ENCODE data around the gene HRG.

Gene HRG

DNA sequence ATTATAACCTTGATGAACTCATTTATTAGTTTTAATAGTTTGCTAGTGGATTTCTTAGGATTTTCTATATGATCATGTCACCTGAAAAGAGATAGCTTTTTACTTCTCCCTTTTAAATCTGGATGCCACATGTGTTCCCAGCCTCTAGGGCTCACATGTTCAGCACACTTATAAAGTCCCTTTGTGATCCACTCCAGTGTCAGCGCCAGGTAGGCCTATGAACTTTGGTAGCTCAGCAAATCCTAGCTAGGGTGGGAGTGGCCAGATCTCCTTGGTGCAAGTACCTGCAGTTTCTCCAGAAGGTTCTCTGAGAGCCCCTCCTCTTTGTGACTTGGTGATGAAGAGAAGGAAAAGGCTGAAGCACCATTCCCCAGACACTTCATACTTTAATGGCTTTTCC lies 17.0 kb upstream of the HRG start:
- H3K36me3 Mint-ChIP-seq (ENCODE audit: low read depth), result no peaks in the 10 kb centered on the region
- no peak overlapping the region for H3K4me3 Mint-ChIP-seq
- DNase-seq, result no peak
- peaks cover 11% of the 10 kb centered on the region for H3K27me3 Mint-ChIP-seq
- no peak for ATAC-seq
- H3K9me3 Mint-ChIP-seq, result no peaks in the 10 kb centered on the region
- H3K27ac Mint-ChIP-seq, result no peak overlapping the region
- peaks cover 3% of the 10 kb centered on the region for H3K4me1 Mint-ChIP-seq

DNA sequence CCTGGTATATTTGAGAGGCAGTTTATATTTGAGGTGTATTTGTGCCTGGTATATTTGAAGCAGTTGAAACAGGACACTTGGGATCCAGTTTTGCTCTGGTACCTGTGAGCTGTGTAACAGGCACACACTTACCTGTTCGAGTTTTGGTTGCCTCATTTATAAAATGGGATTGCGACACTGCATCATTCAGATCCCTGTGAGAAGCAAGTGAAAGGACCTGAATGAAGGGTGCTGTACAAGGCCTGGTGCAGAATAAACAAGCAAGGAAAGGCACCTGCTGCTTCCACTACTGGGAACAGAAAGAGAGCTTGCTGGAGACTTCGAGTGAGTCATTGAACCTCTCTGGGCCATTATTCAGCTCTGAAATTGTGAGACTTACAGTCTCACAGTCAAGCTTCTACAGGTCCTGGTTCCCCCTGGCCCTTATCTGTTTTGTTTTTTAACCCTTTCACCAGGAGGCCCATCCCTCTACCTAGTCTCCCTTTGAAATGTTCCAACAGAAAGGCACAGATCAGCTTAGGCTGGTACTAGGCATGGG lies 14.1 kb upstream of the HRG start:
- ATAC-seq (no peak), DNase-seq (no peak)
- Mint-ChIP-seq H3K36me3 (ENCODE audit: low read depth) (no peaks in the 10 kb centered on the region), H3K9me3 (no peaks in the 10 kb centered on the region), H3K27me3 (peaks cover 5% of the 10 kb centered on the region), H3K4me3 (no peak overlapping the region), H3K4me1 (peaks cover 3% of the 10 kb centered on the region), H3K27ac (no peak overlapping the region)

DNA sequence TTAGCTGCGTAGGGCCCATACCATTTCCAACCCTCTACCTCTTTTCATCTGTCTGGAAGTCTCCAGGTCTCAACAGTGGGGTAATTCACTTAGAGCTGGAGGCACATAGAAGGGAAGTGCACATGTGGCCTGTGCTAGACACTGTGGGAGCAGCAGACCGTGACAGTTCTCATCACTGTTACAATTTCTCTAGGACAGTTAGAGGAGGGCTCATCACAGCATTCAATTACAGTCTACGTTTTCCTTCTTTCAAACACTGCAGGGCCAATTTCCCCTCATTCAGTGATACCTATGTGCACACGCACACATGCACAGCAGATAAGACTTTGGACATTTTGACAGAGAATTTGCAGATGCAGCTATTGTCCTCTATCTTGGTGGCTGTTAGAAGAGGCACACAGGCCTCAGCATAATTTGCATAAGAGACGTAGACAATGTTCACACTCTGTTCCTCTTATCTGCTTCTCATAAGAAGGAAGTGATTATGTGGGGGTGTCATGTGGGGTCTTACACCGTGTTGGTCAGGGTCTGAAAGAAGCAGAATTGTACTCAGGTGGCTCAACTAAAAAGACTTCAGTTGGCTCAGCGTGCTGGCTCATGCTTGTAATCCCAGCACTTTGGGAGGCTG lies 12.6 kb upstream of the HRG start:
- H3K36me3 Mint-ChIP-seq (ENCODE audit: low read depth), result no peaks in the 10 kb centered on the region
- peaks cover 3% of the 10 kb centered on the region for H3K4me1 Mint-ChIP-seq
- no peak overlapping the region for H3K27ac Mint-ChIP-seq
- H3K9me3 Mint-ChIP-seq, result no peaks in the 10 kb centered on the region
- peaks cover 5% of the 10 kb centered on the region for H3K27me3 Mint-ChIP-seq
- ATAC-seq (no peak), DNase-seq (no peak)
- H3K4me3 Mint-ChIP-seq, result no peak overlapping the region

DNA sequence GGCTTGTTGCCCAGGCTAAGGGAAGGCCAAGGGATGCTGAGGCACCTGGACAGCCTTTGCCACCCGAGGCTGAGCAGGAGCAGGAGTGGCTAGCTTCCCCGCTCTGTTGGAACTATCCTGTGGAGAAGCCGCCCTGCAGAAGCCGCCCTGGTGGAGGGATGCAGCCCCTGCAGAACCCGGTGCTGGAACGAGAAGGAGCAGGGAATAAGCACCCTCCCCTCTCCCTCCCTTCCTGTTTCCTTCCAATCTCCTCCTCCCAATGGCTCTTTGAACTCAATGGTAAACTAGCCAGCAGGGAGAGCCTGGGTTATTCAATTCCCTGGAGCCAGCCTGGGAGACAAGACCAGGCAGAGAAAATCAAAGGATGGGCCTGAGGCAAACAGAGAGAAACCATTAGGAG lies 11.8 kb upstream of the HRG start:
- Mint-ChIP-seq H3K4me3 (no peak overlapping the region), H3K27me3 (peaks cover 5% of the 10 kb centered on the region), H3K27ac (no peak overlapping the region), H3K4me1 (peaks cover 3% of the 10 kb centered on the region), H3K36me3 (ENCODE audit: low read depth) (no peaks in the 10 kb centered on the region), H3K9me3 (no peaks in the 10 kb centered on the region)
- DNase-seq, result no peak
- no peak for ATAC-seq

DNA sequence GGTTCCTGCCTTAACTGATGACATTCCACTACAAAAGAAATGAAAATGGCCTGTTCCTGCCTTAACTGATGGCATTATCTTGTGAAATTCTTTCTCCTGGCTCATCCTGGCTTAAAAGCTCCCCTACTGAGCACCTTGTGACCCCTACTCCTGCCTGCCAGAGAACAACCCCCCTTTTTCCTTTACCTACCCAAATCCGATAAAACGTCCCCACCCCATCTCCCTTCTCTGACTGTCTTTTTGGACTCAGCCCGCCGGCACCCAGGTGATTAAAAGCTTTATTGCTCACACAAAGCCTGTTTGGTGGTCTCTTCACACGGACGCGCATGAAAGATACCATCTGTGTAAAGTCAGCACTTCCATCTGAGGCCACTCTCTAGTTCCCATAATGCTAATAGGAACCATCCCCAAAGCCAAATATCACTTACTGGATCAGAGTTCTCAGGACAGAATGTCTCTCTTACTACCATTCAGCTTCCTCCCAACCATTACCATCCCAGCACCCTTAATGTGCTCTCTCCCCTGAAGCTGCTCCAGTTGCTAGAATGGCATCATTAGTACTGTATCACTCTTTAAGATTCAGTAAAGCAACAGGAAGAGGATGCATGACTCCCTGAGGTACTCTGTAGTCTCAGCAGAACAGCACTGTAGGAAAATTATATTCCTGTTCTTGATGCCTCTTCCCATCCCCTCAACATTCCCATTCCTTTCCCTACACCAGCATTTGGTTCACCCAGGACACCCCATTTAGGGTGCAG lies 2.3 kb upstream of the HRG start:
- Mint-ChIP-seq H3K27ac (no peak overlapping the region), H3K27me3 (peaks cover 11% of the 10 kb centered on the region), H3K36me3 (ENCODE audit: low read depth) (no peaks in the 10 kb centered on the region), H3K4me3 (no peak overlapping the region), H3K4me1 (peaks cover 4% of the 10 kb centered on the region), H3K9me3 (no peaks in the 10 kb centered on the region)
- ATAC-seq (no peak), DNase-seq (no peak)

DNA sequence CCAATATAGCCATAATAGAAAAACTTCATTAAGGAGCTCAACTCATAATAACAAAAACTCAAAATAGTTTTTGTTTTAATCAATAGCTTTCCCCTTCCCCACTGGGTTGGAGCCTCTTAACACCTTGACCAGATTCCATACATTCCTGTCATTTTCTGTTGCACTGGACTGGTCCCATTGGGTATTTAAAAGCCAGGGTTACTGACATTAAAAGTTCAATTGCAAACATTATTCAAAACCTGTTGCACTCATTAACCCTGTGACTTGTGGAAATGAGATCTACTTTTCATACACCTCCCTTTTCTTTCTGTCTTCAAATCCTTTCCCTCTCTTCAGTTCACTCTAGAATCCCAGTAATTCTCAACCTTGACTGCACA lies 1.7 kb upstream of the HRG start:
- H3K4me3 Mint-ChIP-seq, result no peak overlapping the region
- no peak overlapping the region for H3K27ac Mint-ChIP-seq
- H3K4me1 Mint-ChIP-seq, result peaks cover 5% of the 10 kb centered on the region
- H3K27me3 Mint-ChIP-seq, result peaks cover 11% of the 10 kb centered on the region
- H3K9me3 Mint-ChIP-seq, result no peaks in the 10 kb centered on the region
- H3K36me3 Mint-ChIP-seq (ENCODE audit: low read depth), result no peaks in the 10 kb centered on the region
- no peak for DNase-seq
- no peak for ATAC-seq

DNA sequence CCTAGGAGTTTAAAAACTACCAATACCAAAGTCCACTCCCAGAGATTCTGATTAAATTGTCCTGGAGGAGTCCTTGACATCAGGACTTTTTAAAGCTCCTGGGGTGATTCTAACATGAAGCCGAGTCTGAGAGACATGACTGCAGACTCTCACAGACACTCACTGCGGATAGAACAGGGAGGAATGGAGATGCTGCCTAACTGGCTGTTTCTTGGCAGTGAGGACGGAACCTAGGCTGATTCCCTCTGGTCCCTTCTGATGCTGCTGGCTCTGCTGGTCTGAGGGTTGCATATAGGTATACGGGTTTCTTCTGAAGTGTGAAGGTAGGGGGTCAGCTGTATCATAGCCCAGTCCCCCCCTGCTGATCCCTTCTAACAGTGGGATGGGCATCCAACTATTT lies 1.3 kb upstream of the HRG start:
- no peaks in the 10 kb centered on the region for H3K36me3 Mint-ChIP-seq (ENCODE audit: low read depth)
- ATAC-seq (no peak), DNase-seq (no peak)
- H3K4me1 Mint-ChIP-seq, result peaks cover 9% of the 10 kb centered on the region
- no peaks in the 10 kb centered on the region for H3K9me3 Mint-ChIP-seq
- no peak overlapping the region for H3K27ac Mint-ChIP-seq
- no peak overlapping the region for H3K4me3 Mint-ChIP-seq
- peaks cover 11% of the 10 kb centered on the region for H3K27me3 Mint-ChIP-seq

DNA sequence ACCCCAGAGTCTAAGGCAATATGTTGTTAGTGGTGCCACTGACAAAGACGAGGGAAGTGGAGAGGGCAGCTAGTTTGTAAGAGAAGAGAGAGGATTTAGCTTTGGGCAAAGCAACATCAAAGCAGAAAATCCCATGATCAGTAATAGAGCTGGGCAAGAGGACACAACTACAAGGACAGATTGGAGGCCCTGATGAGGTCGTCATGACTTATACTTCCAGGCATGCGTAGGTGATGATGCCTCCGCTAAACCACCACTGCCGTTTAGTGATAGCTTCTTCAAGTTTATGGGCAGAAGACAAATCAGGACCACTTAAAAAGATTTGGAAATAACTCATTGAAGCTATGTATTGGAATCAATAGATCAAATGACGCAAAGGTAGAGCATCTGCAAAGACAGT lies 2.6 kb downstream of the HRG start:
- no peak overlapping the region for H3K27ac Mint-ChIP-seq
- peaks cover 17% of the 10 kb centered on the region for H3K4me1 Mint-ChIP-seq
- H3K36me3 Mint-ChIP-seq (ENCODE audit: low read depth), result no peaks in the 10 kb centered on the region
- H3K4me3 Mint-ChIP-seq, result no peak overlapping the region
- DNase-seq, result no peak
- H3K9me3 Mint-ChIP-seq, result no peaks in the 10 kb centered on the region
- no peak for ATAC-seq
- peaks cover 15% of the 10 kb centered on the region for H3K27me3 Mint-ChIP-seq

DNA sequence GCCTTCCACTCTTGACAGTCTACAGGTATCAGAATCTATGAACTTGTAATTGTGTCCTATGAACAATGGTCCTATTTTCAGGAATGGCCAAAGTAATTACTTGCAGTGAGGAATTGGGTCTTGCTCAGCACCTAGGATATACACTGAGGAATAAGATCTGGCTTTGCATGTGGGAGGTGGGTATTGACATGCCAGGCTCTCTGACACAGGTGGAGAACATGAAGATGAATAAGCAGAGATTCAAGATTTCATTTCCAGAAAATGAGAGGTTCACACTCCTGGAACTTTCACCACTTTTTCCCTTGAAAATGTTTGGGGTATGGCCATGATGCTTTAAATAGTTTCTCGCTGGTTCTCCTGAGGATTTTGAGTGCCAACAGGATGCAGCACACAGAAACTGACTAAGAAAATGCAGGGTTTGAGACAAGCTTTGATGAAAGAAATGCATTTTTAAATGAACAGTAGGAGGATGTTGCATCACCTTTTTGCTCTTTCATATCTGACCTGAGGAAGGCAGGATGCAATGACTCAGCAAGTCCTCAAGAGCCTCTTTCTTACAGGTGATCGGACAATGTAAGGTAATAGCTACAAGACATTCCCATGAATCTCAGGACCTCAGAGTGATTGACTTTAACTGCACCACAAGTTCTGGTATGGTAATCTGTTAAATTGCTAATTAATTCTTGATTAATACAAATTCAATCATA lies 3.7 kb downstream of the HRG start:
- H3K9me3 Mint-ChIP-seq, result no peaks in the 10 kb centered on the region
- H3K36me3 Mint-ChIP-seq (ENCODE audit: low read depth), result no peaks in the 10 kb centered on the region
- ATAC-seq (no peak), DNase-seq (no peak)
- H3K27ac Mint-ChIP-seq, result no peak overlapping the region
- H3K4me3 Mint-ChIP-seq, result no peak overlapping the region
- peaks cover 13% of the 10 kb centered on the region for H3K27me3 Mint-ChIP-seq
- H3K4me1 Mint-ChIP-seq, result peaks cover 17% of the 10 kb centered on the region

DNA sequence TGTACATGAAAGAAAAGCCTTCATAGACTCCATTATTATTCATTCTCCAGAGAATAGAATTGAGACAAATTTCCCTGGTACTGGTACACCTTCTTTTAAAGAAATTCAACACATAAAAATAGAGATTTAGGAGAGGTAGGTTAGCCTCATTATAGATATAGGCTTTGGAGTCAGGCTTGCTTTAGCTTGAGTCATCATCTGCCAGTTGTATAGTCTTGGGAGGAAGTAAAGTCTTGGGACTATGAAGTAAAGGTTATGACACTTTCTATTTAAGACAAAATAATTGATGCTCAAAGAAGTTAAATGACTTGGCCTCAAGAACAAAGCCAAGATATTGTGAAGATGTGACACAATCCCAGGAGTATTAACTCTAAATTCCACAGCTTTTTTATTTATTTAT lies 4.3 kb downstream of the HRG start:
- H3K4me1 Mint-ChIP-seq, result peaks cover 17% of the 10 kb centered on the region
- H3K9me3 Mint-ChIP-seq, result no peaks in the 10 kb centered on the region
- H3K27me3 Mint-ChIP-seq, result peaks cover 17% of the 10 kb centered on the region
- ATAC-seq, result no peak
- no peak overlapping the region for H3K27ac Mint-ChIP-seq
- DNase-seq, result no peak
- no peak overlapping the region for H3K4me3 Mint-ChIP-seq
- H3K36me3 Mint-ChIP-seq (ENCODE audit: low read depth), result no peaks in the 10 kb centered on the region

DNA sequence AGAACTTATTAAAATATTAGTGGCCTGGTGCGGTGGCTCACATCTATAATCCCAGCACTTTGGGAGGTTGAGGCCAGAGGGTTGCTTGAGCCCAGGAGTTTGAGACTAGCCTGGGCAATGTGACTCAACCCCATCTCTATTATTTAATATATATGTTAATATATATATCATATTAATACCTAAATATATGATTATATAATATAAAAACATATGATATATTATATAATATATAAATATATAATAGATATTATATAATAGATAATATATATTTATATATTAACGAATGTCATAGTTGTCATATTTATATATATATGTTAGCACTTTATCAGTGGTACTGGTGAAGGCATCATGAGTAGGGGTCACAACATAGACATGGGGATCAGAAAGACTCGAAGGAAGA lies 5.2 kb downstream of the HRG start:
- H3K27ac Mint-ChIP-seq, result no peak overlapping the region
- peaks cover 17% of the 10 kb centered on the region for H3K4me1 Mint-ChIP-seq
- peaks cover 18% of the 10 kb centered on the region for H3K27me3 Mint-ChIP-seq
- no peak for DNase-seq
- H3K4me3 Mint-ChIP-seq, result no peak overlapping the region
- no peaks in the 10 kb centered on the region for H3K9me3 Mint-ChIP-seq
- no peak for ATAC-seq
- no peaks in the 10 kb centered on the region for H3K36me3 Mint-ChIP-seq (ENCODE audit: low read depth)

DNA sequence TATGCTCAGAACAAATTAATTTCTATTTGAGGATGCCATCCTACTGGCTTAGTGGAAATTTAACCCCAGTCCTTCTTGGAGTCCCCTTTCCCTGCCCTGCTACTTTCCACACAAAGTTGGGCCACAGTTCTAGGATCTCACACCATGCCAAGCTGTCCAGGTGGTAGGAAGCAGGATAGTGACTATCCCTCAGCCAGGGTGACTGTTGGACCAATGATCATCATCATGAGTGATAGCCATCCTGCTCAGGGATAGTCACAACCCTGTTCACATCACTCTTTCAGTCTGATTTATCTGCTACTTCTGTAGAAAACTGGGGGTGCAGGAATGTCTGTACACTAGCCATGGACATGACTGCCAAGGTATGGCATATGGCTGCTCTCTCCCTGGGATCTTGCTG lies 12.8 kb downstream of the HRG start:
- no peak for DNase-seq
- peaks cover 55% of the 10 kb centered on the region for H3K27me3 Mint-ChIP-seq
- H3K36me3 Mint-ChIP-seq (ENCODE audit: low read depth), result no peaks in the 10 kb centered on the region
- no peak overlapping the region for H3K4me3 Mint-ChIP-seq
- H3K27ac Mint-ChIP-seq, result no peak overlapping the region
- no peaks in the 10 kb centered on the region for H3K4me1 Mint-ChIP-seq
- peaks cover 7% of the 10 kb centered on the region for H3K9me3 Mint-ChIP-seq
- no peak for ATAC-seq

DNA sequence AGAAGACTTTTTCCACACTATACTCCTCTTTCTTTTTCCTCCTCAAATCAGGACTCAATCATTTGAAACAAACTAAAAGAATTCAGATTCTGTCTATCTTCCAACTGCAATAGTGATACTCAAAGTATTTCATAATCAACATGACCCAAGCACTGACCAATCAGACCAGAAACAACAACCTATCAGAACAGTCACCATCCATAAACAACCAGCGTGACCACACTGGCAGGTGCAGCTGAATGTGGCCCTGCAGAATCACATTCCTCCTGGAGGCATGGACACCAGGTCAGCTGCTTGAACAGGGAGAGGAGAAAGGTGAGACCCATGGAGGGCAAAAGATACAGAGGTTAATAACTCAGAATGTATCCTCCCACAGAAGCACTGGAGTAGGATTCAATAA lies 13.3 kb downstream of the HRG start:
- Mint-ChIP-seq H3K4me1 (no peaks in the 10 kb centered on the region), H3K27ac (no peak overlapping the region), H3K9me3 (peaks cover 7% of the 10 kb centered on the region), H3K27me3 (peaks cover 56% of the 10 kb centered on the region), H3K4me3 (no peak overlapping the region), H3K36me3 (ENCODE audit: low read depth) (no peaks in the 10 kb centered on the region)
- ATAC-seq (no peak), DNase-seq (no peak)

DNA sequence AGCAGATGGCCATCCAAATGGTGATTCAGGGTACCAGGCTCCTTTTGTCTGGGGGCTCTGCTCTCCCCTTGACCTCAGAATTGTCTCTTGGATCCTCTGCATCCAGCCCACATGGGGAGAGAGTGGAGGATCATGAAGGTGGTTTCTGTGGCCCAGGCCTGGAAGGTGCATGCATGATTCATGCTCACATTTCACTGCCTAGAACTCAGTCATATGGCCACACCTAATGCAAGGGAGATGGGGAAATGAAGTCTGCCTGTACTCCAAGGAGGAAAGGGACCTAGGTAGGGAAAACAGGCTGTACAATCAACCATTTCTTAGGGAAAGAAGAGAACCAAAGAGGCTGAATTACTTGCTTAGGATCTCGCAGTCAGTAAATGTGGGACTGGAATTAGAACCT lies 15.1 kb downstream of the HRG start:
- peaks cover 59% of the 10 kb centered on the region for H3K27me3 Mint-ChIP-seq
- ATAC-seq (no peak), DNase-seq (no peak)
- no peak overlapping the region for H3K4me3 Mint-ChIP-seq
- H3K9me3 Mint-ChIP-seq, result peaks cover 18% of the 10 kb centered on the region
- H3K4me1 Mint-ChIP-seq, result no peaks in the 10 kb centered on the region
- no peak overlapping the region for H3K27ac Mint-ChIP-seq
- peaks cover 5% of the 10 kb centered on the region for H3K36me3 Mint-ChIP-seq (ENCODE audit: low read depth)

DNA sequence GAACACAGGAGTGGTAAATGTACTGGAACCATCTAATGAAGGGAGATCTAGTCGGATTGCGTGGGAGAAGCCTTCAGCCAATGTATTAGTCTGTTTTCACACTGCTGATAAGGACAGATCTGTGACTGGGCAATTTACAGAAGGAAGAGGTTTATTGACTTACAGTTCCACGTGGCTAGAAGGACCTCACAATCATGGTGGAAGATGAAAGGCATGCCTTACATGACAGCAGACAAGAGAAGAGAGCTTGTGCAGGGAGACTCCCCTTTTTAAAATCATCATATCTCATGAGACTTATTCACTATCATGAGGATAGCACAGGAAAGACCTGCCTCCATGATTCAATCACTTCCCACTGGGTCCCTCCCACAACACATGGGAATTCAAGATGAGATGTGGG lies 17.0 kb downstream of the HRG start:
- H3K4me1 Mint-ChIP-seq, result no peaks in the 10 kb centered on the region
- peaks cover 25% of the 10 kb centered on the region for H3K9me3 Mint-ChIP-seq
- H3K36me3 Mint-ChIP-seq (ENCODE audit: low read depth), result peaks cover 5% of the 10 kb centered on the region
- H3K27ac Mint-ChIP-seq, result no peak overlapping the region
- ATAC-seq, result no peak
- no peak overlapping the region for H3K4me3 Mint-ChIP-seq
- peaks cover 56% of the 10 kb centered on the region for H3K27me3 Mint-ChIP-seq
- no peak for DNase-seq
